ENCODE measurements around the gene UBE2G1.
"Not testable (repeated sequence)": the region's sequence is repeated elsewhere in the genome, so short reads cannot be mapped to it uniquely, and the experiment has no call there.

The UBE2G1 gene

DNA sequence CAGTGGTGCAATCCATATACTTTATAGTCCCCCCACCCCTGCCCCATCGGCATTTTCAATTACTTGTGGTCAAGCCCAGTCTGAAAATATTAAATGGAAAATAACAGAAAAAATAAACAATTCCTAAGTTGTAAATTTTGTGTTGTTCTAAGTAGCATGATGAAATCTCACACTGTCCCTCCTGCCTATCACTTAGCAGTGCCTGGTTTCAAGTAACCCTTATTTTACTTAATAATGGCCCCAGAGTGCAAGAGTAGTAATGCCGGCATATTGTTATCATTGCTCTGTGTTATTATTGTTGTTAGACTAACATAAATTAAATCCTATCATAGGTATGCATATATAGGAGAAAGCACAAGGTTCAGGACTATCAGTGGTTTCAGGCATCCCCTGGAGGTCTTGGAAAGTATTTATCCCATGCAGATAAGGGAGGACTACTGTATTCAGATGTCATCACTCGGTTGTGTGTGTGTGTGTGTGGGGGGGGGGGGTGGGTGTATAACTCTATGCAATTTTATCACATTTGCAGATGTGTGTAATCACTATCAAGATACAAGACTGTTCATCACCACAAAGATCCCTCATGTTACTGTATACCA is 9.3 kb downstream of the UBE2G1 start:
- DNase-seq (ENCODE audit: low read depth, low spot score), result no peak
- no CpG with 5 or more reads among the region's 3 CpGs for WGBS (ENCODE audit: insufficient coverage, insufficient read length)
- Histone ChIP-seq H3K9me3 (ENCODE audit: control insufficient read depth, insufficient read depth, low read length) (no peaks in the 10 kb centered on the region), H3K27me3 (ENCODE audit: control insufficient read depth, insufficient read depth, low read length) (no peaks in the 10 kb centered on the region), H3K4me1 (ENCODE audit: control insufficient read depth, insufficient read depth, low read length) (no peaks in the 10 kb centered on the region), H3K36me3 (ENCODE audit: control insufficient read depth, insufficient read depth, low read length) (no peaks in the 10 kb centered on the region), H3K27ac (ENCODE audit: low read length) (no peak overlapping the region), H3K4me3 (ENCODE audit: low read length) (no peak overlapping the region)

DNA sequence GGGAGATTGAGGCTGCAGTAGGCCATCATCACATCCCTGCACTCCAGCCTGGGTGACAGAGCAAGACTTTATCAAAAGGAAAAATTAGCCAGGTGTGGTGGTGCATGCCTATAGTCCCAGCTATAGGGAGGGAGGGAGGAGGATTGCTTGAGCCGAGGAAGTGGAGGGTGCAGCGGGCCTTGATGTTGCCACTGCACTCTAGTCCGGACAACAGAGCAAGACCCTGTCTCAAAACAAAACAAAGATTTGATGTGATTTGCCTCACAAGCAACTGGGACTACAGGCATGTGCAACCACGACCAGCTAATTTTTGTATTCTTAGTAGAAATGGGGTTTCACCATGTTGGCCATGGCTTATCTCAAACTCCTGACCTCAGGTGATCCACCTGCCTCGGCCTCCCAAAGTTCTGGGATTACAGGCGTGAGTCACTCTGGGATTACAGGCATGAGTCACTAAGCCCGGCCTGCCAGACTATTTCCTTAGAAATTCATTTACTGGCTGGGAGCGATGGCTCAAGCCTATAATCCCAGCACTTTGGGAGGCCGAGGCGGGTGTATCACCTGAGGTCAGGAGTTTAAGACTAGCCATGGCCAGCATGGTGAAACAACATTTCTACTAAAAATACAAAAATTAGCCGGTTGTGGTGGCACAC is 11.5 kb downstream of the UBE2G1 start:
- H3K4me3 ChIP-seq (ENCODE audit: low read length), result no peak overlapping the region
- no peaks in the 10 kb centered on the region for H3K36me3 ChIP-seq (ENCODE audit: control insufficient read depth, insufficient read depth, low read length)
- H3K4me1 ChIP-seq (ENCODE audit: control insufficient read depth, insufficient read depth, low read length), result no peaks in the 10 kb centered on the region
- H3K27me3 ChIP-seq (ENCODE audit: control insufficient read depth, insufficient read depth, low read length), result no peaks in the 10 kb centered on the region
- WGBS (ENCODE audit: insufficient coverage, insufficient read length), result no CpG with 5 or more reads among the region's 11 CpGs
- H3K27ac ChIP-seq (ENCODE audit: low read length), result no peak overlapping the region
- no peaks in the 10 kb centered on the region for H3K9me3 ChIP-seq (ENCODE audit: control insufficient read depth, insufficient read depth, low read length)
- DNase-seq (ENCODE audit: low read depth, low spot score), result no peak

DNA sequence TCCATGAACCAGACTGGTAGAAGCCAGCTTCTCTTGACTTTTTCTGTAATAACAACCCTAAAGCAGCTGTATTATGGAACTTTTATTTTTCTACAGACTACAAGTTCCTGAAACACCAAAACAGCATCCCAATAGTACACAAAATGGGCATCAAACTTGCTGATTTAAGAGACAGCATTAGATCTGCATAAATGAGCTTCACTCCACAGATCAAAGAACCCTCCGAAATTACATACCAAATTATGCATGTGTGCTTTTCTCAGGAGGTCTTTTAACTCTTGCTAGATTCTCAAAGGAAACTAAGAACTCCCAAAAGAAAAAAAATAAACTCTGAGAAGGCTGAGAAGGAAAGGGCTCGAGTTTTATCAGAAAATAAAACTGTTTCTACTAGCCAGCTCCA is 12.3 kb downstream of the UBE2G1 start:
- DNase-seq (ENCODE audit: low read depth, low spot score), result no peak
- Histone ChIP-seq H3K4me3 (ENCODE audit: low read length) (no peak overlapping the region), H3K36me3 (ENCODE audit: control insufficient read depth, insufficient read depth, low read length) (no peaks in the 10 kb centered on the region), H3K9me3 (ENCODE audit: control insufficient read depth, insufficient read depth, low read length) (no peaks in the 10 kb centered on the region), H3K27ac (ENCODE audit: low read length) (no peak overlapping the region), H3K4me1 (ENCODE audit: control insufficient read depth, insufficient read depth, low read length) (no peaks in the 10 kb centered on the region), H3K27me3 (ENCODE audit: control insufficient read depth, insufficient read depth, low read length) (no peaks in the 10 kb centered on the region)
- WGBS (ENCODE audit: insufficient coverage, insufficient read length), result no CpG with 5 or more reads among the region's 2 CpGs

DNA sequence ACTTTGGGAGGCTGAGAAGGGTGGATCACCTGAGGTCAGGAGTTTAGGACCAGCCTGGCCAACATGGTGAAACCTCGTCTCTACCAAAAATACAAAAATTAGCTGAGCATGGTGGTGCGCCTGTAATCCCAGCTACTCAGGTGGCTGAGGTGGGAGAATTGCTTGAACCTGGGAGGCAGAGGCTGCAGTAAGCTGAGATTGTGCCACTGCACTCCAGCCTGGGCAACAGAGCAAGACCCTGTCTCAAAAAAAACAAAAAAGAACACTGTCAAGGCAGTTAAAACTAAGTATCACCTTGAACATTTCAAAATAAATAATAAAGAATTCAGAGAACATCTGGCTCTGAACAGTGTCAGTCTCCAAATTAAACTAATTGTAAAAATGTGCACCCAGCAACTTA is 16.3 kb downstream of the UBE2G1 start:
- H3K27ac ChIP-seq (ENCODE audit: low read length), result not testable (repeated sequence)
- WGBS (ENCODE audit: insufficient coverage, insufficient read length), result no CpG with 5 or more reads among the region's 2 CpGs

DNA sequence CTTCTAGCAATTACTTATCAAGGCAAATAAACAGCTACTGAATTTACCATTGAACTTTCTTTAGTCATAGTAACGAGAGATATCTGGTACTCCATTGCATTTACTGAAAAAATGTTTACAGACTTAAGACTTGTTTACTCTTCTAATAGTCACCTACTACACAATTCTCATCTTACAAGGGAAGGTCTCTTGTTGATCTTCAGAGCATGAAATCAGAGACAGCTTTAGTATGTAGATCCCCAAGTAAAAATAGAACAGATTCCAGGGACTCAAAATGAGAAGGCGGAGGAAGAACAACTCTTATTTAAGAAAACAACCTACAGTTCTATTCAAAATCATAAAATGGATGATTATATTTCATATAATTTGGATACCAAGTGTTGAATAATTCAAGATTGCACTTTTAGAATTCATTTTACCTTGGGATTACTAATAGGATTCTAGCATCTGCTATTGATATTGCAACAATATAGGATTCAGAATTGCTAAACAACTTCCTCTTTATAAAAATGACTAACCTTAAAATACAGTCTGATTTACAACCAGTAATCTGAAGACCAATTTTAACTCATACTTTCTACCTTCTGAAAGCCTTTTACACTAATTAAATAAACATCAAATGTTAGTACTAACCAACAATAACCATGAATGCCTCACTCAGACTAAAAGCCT is 20.8 kb downstream of the UBE2G1 start:
- H3K36me3 ChIP-seq (ENCODE audit: control insufficient read depth, insufficient read depth, low read length), result no peaks in the 10 kb centered on the region
- H3K4me1 ChIP-seq (ENCODE audit: control insufficient read depth, insufficient read depth, low read length), result peaks cover 5% of the 10 kb centered on the region
- no peak for DNase-seq (ENCODE audit: low read depth, low spot score)
- no CpG with 5 or more reads among the region's 2 CpGs for WGBS (ENCODE audit: insufficient coverage, insufficient read length)
- H3K4me3 ChIP-seq (ENCODE audit: low read length), result no peak overlapping the region
- H3K9me3 ChIP-seq (ENCODE audit: control insufficient read depth, insufficient read depth, low read length), result no peaks in the 10 kb centered on the region
- H3K27me3 ChIP-seq (ENCODE audit: control insufficient read depth, insufficient read depth, low read length), result no peaks in the 10 kb centered on the region
- no peak overlapping the region for H3K27ac ChIP-seq (ENCODE audit: low read length)

More for the DNA sequence above, 16.3 kb downstream of the UBE2G1 start:
- not testable (repeated sequence) for H3K9me3 ChIP-seq (ENCODE audit: control insufficient read depth, insufficient read depth, low read length); H3K36me3 ChIP-seq (ENCODE audit: control insufficient read depth, insufficient read depth, low read length); H3K4me1 ChIP-seq (ENCODE audit: control insufficient read depth, insufficient read depth, low read length); DNase-seq (ENCODE audit: low read depth, low spot score); H3K27me3 ChIP-seq (ENCODE audit: control insufficient read depth, insufficient read depth, low read length); H3K4me3 ChIP-seq (ENCODE audit: low read length)

DNA sequence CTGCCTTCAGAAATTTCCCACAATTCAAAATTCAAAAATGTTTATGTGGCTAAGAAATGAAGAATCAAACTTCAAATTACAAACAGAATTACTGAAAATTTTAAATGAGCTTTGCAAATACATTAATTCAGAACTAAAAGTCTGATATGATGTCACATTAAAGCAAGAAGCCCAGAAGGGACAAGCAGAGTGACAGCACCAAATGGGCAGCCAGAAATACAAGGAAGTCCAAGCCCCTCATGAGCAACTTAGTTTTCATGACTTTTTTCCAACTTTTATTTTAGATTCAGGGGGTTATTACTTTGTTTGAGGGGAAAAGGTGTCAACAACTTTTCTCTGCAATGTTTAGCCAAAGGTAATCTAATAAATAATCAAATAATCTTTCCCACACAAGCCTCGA is 21.5 kb downstream of the UBE2G1 start:
- H3K27me3 ChIP-seq (ENCODE audit: control insufficient read depth, insufficient read depth, low read length), result no peaks in the 10 kb centered on the region
- DNase-seq (ENCODE audit: low read depth, low spot score), result no peak
- no peak overlapping the region for H3K27ac ChIP-seq (ENCODE audit: low read length)
- no peak overlapping the region for H3K4me3 ChIP-seq (ENCODE audit: low read length)
- H3K9me3 ChIP-seq (ENCODE audit: control insufficient read depth, insufficient read depth, low read length), result no peaks in the 10 kb centered on the region
- no CpG with 5 or more reads among the region's 1 CpG for WGBS (ENCODE audit: insufficient coverage, insufficient read length)
- H3K4me1 ChIP-seq (ENCODE audit: control insufficient read depth, insufficient read depth, low read length), result peaks cover 5% of the 10 kb centered on the region
- H3K36me3 ChIP-seq (ENCODE audit: control insufficient read depth, insufficient read depth, low read length), result no peaks in the 10 kb centered on the region

DNA sequence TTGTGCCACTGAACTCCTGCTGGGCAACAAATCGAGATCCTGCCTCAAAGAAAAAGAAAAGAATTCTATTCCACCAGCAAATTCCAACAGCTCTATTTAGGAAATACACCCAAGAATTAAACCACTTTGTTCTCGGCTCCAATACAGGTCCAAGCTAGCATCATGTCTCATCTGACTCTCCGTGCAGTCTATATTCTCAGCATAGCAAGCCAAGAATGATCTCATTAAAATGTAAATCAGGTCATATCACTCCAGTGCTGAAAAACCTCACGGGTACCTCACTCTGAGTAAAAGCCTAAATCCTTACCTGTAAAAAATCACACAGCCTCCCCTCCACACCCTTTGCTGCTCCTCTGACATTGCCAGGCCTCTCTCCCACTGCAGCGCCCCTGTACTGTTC is 23.9 kb downstream of the UBE2G1 start:
- WGBS (ENCODE audit: insufficient coverage, insufficient read length), result no CpG with 5 or more reads among the region's 5 CpGs
- Histone ChIP-seq H3K27ac (ENCODE audit: low read length) (no peak overlapping the region), H3K36me3 (ENCODE audit: control insufficient read depth, insufficient read depth, low read length) (no peaks in the 10 kb centered on the region), H3K27me3 (ENCODE audit: control insufficient read depth, insufficient read depth, low read length) (no peaks in the 10 kb centered on the region), H3K4me1 (ENCODE audit: control insufficient read depth, insufficient read depth, low read length) (peaks cover 6% of the 10 kb centered on the region), H3K4me3 (ENCODE audit: low read length) (no peak overlapping the region), H3K9me3 (ENCODE audit: control insufficient read depth, insufficient read depth, low read length) (no peaks in the 10 kb centered on the region)
- no peak for DNase-seq (ENCODE audit: low read depth, low spot score)

DNA sequence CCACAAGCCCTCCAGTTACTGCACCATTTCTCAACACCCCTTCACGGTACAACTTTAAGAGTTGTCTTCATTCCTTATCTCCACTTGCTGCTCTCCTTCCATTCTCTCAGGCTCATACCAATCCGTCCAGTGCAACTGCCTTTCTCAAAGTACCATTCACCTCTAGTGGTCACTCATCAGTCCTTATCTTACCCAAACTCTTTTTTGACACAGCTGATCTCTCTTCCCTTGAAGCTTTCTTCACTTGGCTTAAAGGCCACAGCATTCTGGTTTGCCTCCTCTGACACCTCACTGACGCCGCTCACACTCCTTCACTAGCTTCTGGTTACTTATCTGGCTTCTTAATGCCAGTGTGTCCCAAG is 24.9 kb downstream of the UBE2G1 start:
- Histone ChIP-seq H3K27me3 (ENCODE audit: control insufficient read depth, insufficient read depth, low read length) (no peaks in the 10 kb centered on the region), H3K27ac (ENCODE audit: low read length) (no peak overlapping the region), H3K9me3 (ENCODE audit: control insufficient read depth, insufficient read depth, low read length) (no peaks in the 10 kb centered on the region), H3K4me3 (ENCODE audit: low read length) (no peak overlapping the region), H3K4me1 (ENCODE audit: control insufficient read depth, insufficient read depth, low read length) (peaks cover 6% of the 10 kb centered on the region), H3K36me3 (ENCODE audit: control insufficient read depth, insufficient read depth, low read length) (no peaks in the 10 kb centered on the region)
- no peak for DNase-seq (ENCODE audit: low read depth, low spot score)
- WGBS (ENCODE audit: insufficient coverage, insufficient read length), result no CpG with 5 or more reads among the region's 4 CpGs

DNA sequence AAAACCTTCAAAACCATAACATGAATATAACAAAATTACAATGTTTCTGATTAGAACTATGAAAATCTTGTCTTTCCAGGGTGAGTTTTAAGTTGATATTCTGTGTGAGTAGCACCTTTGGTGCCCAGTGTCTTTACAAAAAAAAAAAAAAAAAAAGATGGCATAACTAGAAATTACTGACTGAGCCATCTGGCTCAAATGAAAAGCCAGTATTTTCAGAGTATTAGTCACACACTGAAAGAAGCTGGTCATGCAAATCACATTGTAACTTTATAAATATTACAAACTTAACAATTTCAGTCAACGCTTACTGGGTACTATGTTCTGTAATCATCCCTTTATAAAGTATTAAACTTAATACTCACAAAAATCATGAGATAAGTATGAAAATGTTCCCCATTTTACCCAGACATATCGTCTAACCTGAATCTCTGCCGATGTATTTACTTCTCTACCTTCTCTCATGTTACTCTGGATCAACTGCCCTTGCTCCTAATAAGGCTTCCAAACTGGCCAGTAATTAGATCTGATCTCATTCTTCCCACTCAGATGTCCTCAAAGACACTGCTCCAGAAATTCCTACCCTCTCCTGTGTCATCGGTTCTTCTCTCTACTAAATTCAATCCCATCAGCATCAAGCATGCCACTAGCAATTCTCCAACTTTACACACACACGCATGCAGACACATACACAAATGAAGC is 25.4 kb downstream of the UBE2G1 start:
- Histone ChIP-seq H3K4me1 (ENCODE audit: control insufficient read depth, insufficient read depth, low read length) (peaks cover 6% of the 10 kb centered on the region), H3K27me3 (ENCODE audit: control insufficient read depth, insufficient read depth, low read length) (no peaks in the 10 kb centered on the region), H3K27ac (ENCODE audit: low read length) (no peak overlapping the region), H3K9me3 (ENCODE audit: control insufficient read depth, insufficient read depth, low read length) (no peaks in the 10 kb centered on the region), H3K4me3 (ENCODE audit: low read length) (no peak overlapping the region), H3K36me3 (ENCODE audit: control insufficient read depth, insufficient read depth, low read length) (no peaks in the 10 kb centered on the region)
- WGBS (ENCODE audit: insufficient coverage, insufficient read length), result no CpG with 5 or more reads among the region's 5 CpGs
- DNase-seq (ENCODE audit: low read depth, low spot score), result no peak

DNA sequence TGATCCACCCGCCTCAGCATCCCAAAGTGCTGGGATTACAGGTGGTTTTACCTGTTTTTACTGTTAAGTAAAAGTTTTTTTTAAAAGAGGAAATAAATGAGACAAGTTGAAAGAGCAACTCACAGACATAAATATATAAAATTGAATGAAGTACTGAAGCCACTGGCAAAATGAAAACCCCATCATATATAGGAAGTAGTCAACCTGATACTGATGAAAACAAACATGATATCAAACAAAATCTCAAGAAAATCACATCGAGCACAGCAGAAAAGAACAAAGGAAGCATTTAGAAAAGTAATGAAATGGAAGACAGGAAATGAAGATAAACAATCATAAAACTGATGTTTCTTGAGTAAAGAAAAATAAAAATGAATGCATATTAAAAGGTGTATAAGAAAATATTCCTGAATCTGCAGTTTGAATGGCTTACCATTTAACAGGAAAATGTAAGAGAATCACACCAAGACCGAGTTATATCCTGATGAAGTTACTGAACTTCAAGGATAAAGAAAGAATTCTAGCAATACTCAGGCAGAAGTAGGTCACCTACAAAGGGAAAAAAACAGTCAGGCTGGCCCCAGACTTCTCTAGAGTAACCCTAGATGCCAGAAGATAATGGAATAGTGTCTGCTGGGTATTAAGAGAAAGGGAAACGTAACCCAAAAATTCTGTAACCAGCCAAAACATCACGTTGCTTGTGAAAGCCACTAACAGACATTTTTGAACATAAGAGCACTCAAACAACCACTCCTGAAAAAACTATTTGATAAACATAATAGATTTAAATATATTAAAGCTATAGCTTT is 31.5 kb downstream of the UBE2G1 start:
- WGBS (ENCODE audit: insufficient coverage, insufficient read length), result no CpG with 5 or more reads among the region's 5 CpGs
- H3K36me3 ChIP-seq (ENCODE audit: control insufficient read depth, insufficient read depth, low read length), result no peaks in the 10 kb centered on the region
- no peak for DNase-seq (ENCODE audit: low read depth, low spot score)
- H3K27ac ChIP-seq (ENCODE audit: low read length), result no peak overlapping the region
- H3K9me3 ChIP-seq (ENCODE audit: control insufficient read depth, insufficient read depth, low read length), result no peaks in the 10 kb centered on the region
- no peaks in the 10 kb centered on the region for H3K27me3 ChIP-seq (ENCODE audit: control insufficient read depth, insufficient read depth, low read length)
- H3K4me3 ChIP-seq (ENCODE audit: low read length), result no peak overlapping the region
- H3K4me1 ChIP-seq (ENCODE audit: control insufficient read depth, insufficient read depth, low read length), result peaks cover 2% of the 10 kb centered on the region; the same call in 1 of the 2 replicates
